Neural progenitor cell (in vitro differentiated cells): ENCODE data around the gene FBLN2. TPM values are rescaled to one million over a fixed set of nuclear protein-coding genes. Genes with fewer than 3 reads are reported as not detected.

ENCODE experiments used
- DNase-seq: peaks from one replicate; pipeline ENCODE4 v3.0.0-alpha.2; 2016; ENCODE audit warnings: low spot score
- H2AFZ ChIP-seq: fragments of 200-600 bp; sonication (generic); replicated peaks from 2 replicates; pipeline ENCODE4 v1.6.1; 2016; ENCODE audit warnings: antibody characterized with exemption
- H3F3A ChIP-seq: fragments of 200-600 bp; sonication (generic); 2 replicates; pipeline ENCODE4 v1.6.1; 2016; ENCODE audit warnings: antibody characterized with exemption, low read depth
- H3K27ac ChIP-seq: fragments of 200-600 bp; sonication (generic); 2 replicates; pipeline ENCODE4 v1.5.1; 2016; ENCODE audit warnings: mild to moderate bottlenecking
- H3K27me3 ChIP-seq: fragments of 200-600 bp; sonication (generic); 2 replicates; pipeline ENCODE4 v1.6.1; 2016; ENCODE audit warnings: mild to moderate bottlenecking, moderate library complexity
- H3K36me3 ChIP-seq: fragments of 200-600 bp; sonication (generic); 2 replicates; pipeline ENCODE4 v1.5.1; 2016
- H3K4me1 ChIP-seq: fragments of 200-600 bp; sonication (generic); 2 replicates; pipeline ENCODE4 v1.6.1; 2016; ENCODE audit warnings: mixed run types
- H3K4me2 ChIP-seq: fragments of 200-600 bp; sonication (generic); 2 replicates; pipeline ENCODE4 v1.6.1; 2016
- H3K4me3 ChIP-seq: fragments of 200-600 bp; sonication (generic); 2 replicates; pipeline ENCODE4 v1.5.1; 2016
- H3K79me2 ChIP-seq: fragments of 200-600 bp; sonication (generic); 2 replicates; pipeline ENCODE4 v1.6.1; 2016; ENCODE audit warnings: low read depth
- H3K9ac ChIP-seq: fragments of 200-600 bp; sonication (generic); 2 replicates; pipeline ENCODE4 v1.6.1; 2016
- H3K9me3 ChIP-seq: fragments of 200-600 bp; sonication (generic); 2 replicates; pipeline ENCODE4 v1.5.1; 2016; ENCODE audit warnings: low read depth
- H4K20me1 ChIP-seq: fragments of 200-600 bp; sonication (generic); 2 replicates; pipeline ENCODE4 v1.6.1; 2016; ENCODE audit warnings: low read depth
- H3K27ac Mint-ChIP-seq: 3 replicates; pipeline ENCODE4 v1.8.0; 2021; ENCODE audit warnings: mixed read lengths
- H3K27me3 Mint-ChIP-seq: 2 replicates; pipeline ENCODE4 v1.8.0; 2022; ENCODE audit warnings: low read depth, mild to moderate bottlenecking, inconsistent platforms, moderate library complexity, mixed read lengths; ENCODE audit not compliant: insufficient read depth
- H3K36me3 Mint-ChIP-seq: 3 replicates; pipeline ENCODE4 v1.8.0; 2021; ENCODE audit warnings: mixed read lengths
- H3K4me1 Mint-ChIP-seq: 3 replicates; pipeline ENCODE4 v1.8.0; 2021; ENCODE audit warnings: mixed read lengths
- H3K4me3 Mint-ChIP-seq: 3 replicates; pipeline ENCODE4 v1.8.0; 2021; ENCODE audit warnings: mild to moderate bottlenecking, moderate library complexity, mixed read lengths
- H3K9me3 Mint-ChIP-seq: 3 replicates; pipeline ENCODE4 v1.8.0; 2020; ENCODE audit warnings: mixed read lengths
- CTCF ChIP-seq: fragments of 200-600 bp; sonication (generic); IDR thresholded peaks from 2 replicates; pipeline ENCODE4 v1.5.1; 2017; ENCODE audit warnings: antibody characterized with exemption, mild to moderate bottlenecking
- EZH2 ChIP-seq: fragments of 200-600 bp; sonication (generic); IDR thresholded peaks from 2 replicates; pipeline ENCODE4 v1.6.1; 2017; ENCODE audit warnings: antibody characterized with exemption, mild to moderate bottlenecking, moderate library complexity
- EZH2phosphoT487 ChIP-seq: fragments of 200-600 bp; sonication (generic); IDR thresholded peaks from 2 replicates; pipeline ENCODE4 v1.6.1; 2017; ENCODE audit warnings: antibody characterized with exemption
- total RNA-seq: library from RNA; depleted of rRNA; stranded (reverse); fragments of >200 nt; gene quantifications from 2 replicates; pipeline ENCODE4 v1.2.3, GENCODE V29; 2015; ENCODE audit warnings: low replicate concordance

Gene FBLN2
- total RNA-seq, 1 donor from 2014 or later = 15.9 TPM

- Histone ChIP-seq H3F3A (peaks cover 16% of the 10 kb centered on the region), H3K4me1 (no peaks in the 10 kb centered on the region), H3K36me3 (no peaks in the 10 kb centered on the region), H3K9me3 (no peaks in the 10 kb centered on the region), H2AFZ (no peak overlapping the region), H3K79me2 (no peaks in the 10 kb centered on the region), H3K4me3 (no peak overlapping the region), H3K27ac (no peak overlapping the region), H3K27me3 (peaks cover 35% of the 10 kb centered on the region), H3K4me2 (no peak overlapping the region), H4K20me1 (no peaks in the 10 kb centered on the region), H3K9ac (no peak overlapping the region)
- Mint-ChIP-seq H3K27me3 (peaks cover 26% of the 10 kb centered on the region), H3K4me3 (no peak overlapping the region), H3K27ac (no peak overlapping the region), H3K9me3 (no peaks in the 10 kb centered on the region), H3K4me1 (peaks cover 57% of the 10 kb centered on the region), H3K36me3 (no peaks in the 10 kb centered on the region)
- no peak for DNase-seq
- TF ChIP-seq CTCF (no peak), EZH2phosphoT487 (no peak), EZH2 (no peak)
Observed at GRCh38 chr3:13550423-13550690, 1.4 kb downstream of the FBLN2 start.

GRCh38 chr3:13550791-13551360 lies 2.0 kb downstream of the FBLN2 start:
- H3K4me2 ChIP-seq = no peak overlapping the region
- peak overlapping the region; percentile 35 for H3K4me3 Mint-ChIP-seq

GRCh38 chr3:13552857-13553652 lies 4.1 kb downstream of the FBLN2 start:
- Histone ChIP-seq H3K4me3 (no peak overlapping the region), H3K27ac (no peak overlapping the region), H3K4me1 (peaks cover 15% of the 10 kb centered on the region), H3K9me3 (no peaks in the 10 kb centered on the region), H3F3A (peaks cover 9% of the 10 kb centered on the region), H3K79me2 (no peaks in the 10 kb centered on the region), H4K20me1 (no peaks in the 10 kb centered on the region), H2AFZ (no peak overlapping the region), H3K4me2 (no peak overlapping the region), H3K27me3 (peaks cover 27% of the 10 kb centered on the region), H3K9ac (no peak overlapping the region), H3K36me3 (no peaks in the 10 kb centered on the region)
- DNase-seq = no peak
- Mint-ChIP-seq H3K4me3 (peak overlapping the region; percentile 55), H3K27ac (no peak overlapping the region), H3K36me3 (no peaks in the 10 kb centered on the region), H3K27me3 (peaks cover 22% of the 10 kb centered on the region), H3K9me3 (no peaks in the 10 kb centered on the region), H3K4me1 (peaks cover 57% of the 10 kb centered on the region)
- no peak for TF ChIP-seq CTCF
- no peak for TF ChIP-seq EZH2
- TF ChIP-seq EZH2phosphoT487 = no peak

More at GRCh38 chr3:13550791-13551360, 2.0 kb downstream of the FBLN2 start:
- Histone ChIP-seq H3K9me3 (no peaks in the 10 kb centered on the region), H3K4me3 (no peak overlapping the region), H3K27ac (no peak overlapping the region), H3K36me3 (no peaks in the 10 kb centered on the region), H3K79me2 (no peaks in the 10 kb centered on the region), H2AFZ (no peak overlapping the region), H3K9ac (no peak overlapping the region), H3K27me3 (peaks cover 35% of the 10 kb centered on the region), H3K4me1 (peaks cover 1% of the 10 kb centered on the region), H3F3A (peaks cover 16% of the 10 kb centered on the region), H4K20me1 (no peaks in the 10 kb centered on the region)
- Mint-ChIP-seq H3K9me3 (no peaks in the 10 kb centered on the region), H3K27me3 (peaks cover 26% of the 10 kb centered on the region), H3K4me1 (peaks cover 57% of the 10 kb centered on the region), H3K36me3 (no peaks in the 10 kb centered on the region), H3K27ac (no peak overlapping the region)
- TF ChIP-seq CTCF (no peak), EZH2 (no peak), EZH2phosphoT487 (no peak)
- no peak for DNase-seq
